Measurements from ENCODE around the gene OR52N5.
A peak's percentile ranks its signal among the peaks of the same experiment; 100 is the strongest.

Gene OR52N5

DNA sequence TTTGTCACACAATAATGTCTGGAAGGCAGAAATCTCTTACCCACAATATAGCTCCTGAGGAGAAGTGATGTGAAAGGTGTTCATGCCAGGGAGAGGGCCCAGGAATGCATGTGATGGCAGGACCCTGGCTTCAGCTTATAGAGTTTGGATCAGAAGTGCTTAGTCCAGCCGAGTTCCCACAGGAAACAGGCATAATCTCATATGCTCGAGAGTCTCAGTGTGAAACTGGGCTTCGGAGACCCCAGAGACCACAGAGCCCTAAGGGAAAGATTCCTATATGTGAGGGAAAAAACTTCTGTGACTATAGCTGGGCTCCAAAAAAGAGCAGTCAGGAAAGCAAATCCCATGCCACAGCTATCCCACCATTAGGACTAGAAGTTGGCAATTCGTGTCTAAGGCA lies at the start of gene OR52N5:
OR52N5 (minus strand) TSS at position 101 of the 400 bp plus-strand sequence. CDS start 4,721 bp downstream, outside the sequence.
- DNase-seq = no peak

- DNase-seq = no peak
Measured at GRCh38 chr11:5831196-5831829, 48.2 kb upstream of the OR52N5 start.

DNA sequence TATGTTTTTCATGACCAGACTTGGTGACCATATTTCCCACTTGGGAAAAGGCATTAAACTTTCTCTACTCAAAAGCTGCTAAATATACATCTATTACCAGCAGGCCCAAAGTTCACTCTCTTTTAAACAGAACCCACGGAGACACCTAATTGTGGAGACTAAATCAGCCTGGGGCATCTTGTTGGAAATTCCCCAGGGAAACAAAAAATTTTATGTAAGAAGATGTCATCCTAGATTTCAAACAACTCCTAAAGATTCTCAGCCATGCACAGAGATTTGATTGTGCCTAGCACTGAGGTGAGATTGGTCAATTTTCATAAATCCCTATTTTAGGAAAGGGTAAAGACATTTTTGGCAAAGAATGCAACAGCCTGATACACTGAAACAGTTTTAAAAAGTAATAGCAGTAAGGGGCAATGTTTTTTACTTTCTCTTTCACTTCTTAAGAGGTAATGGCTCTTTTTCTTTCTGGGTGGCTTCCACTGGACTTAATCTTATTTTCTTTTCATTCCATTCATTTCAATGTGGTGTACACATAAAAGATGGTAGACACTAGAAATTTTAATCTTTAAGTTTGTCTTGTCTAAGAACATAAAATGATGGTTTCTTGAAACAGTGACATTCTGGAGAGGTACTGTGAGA lies 35.2 kb upstream of the OR52N5 start:
- no peak for DNase-seq

GRCh38 chr11:5815534-5815933 lies 32.4 kb upstream of the OR52N5 start:
- no peak for DNase-seq

DNA sequence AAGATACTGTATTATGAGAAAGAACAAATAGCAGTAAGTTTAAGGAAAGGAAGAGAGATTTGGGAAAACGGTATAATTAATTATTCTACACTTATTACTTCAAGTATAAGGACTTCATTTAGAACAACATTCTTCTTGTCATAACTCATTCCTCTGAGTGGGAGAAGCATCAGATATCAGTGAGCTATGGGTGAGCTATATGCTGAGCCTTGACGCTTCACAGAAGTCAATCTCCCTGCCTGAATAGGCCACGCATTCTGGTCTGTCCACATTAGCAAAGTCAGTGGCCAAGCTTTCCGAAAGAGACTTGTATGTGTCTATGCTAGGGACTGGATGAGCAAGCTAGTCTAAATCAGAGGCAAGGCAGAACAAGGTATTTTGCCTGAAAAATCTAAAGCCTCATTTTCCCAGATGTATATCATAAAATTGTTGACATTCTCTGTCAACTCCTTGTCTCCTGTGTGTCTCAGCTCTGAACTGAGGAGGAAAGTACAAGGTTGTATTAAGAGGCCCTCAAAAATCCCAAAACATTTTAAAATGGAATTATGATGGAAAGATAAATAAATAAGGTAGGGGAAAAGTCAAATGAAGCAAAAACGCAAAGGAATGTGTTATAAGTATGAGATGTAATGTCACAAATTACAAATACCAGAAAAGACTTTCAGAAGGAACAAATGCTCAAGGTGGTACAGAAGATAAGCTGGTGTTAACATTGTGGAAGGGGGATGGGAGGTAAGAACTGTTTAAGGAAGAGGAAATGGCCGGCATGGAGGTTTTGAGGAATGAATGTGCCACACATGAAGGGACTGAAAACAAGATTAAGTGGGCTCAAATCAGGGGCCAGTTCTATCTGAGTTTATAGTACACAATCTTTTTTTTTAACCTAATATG lies 27.0 kb upstream of the OR52N5 start:
- DNase-seq = no peak

DNA sequence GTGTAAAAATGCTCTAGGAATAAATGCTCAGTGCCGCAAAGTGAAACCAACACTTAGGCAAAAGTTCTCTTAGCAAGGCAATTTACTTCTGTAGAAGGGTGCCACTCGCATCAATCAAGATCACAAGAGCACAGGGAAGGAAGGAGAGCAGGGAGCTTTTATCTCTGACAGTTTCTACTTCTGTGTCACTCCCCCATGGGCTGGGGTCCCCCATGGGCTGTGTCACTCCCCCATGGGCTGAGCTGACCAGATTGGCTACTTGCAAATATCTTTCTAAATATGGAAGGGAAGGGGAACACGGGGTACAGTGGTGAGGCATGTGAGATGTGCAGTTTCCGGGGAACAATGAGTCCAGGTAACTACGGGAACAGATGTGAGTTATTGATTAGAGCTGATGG lies 26.0 kb upstream of the OR52N5 start:
- no peak for DNase-seq

DNA sequence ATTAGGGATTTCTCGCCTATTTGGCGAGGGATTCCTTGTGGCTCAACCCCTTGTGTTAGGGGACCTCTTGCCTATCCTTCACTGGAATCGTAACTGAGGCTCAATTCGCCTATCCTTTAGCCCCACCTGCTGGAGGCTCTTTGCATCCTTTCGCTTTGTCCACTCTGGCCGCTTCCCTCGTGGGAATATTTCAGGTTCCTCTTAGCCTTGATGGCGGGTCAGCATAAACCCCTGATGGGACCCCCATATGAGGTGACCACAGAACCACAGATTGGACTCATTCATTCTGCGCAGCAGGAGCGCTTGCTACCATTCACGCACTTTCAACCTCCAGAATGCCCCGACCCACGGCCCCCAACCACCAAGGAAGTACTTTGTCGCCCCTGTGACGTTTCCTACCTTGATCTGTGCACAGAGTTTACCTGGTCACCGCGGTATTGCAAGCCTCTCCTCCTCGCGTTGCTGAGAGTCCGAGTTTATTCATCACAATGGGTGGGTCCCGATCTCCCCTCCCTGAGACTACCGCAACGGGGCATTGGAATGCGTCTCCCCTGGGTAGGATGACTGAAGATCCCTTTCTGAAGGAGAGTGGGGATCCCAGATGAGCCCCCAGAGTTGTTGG lies 25.5 kb upstream of the OR52N5 start, which contains the start of gene OR52N2:
OR52N2 (plus strand) TSS at position 425 of the 622 bp plus-strand sequence. CDS start 11,412 bp downstream, outside the sequence.
- DNase-seq = peak; percentile 33

GRCh38 chr11:5807580-5807979 lies 24.4 kb upstream of the OR52N5 start:
- no peak for DNase-seq

DNA sequence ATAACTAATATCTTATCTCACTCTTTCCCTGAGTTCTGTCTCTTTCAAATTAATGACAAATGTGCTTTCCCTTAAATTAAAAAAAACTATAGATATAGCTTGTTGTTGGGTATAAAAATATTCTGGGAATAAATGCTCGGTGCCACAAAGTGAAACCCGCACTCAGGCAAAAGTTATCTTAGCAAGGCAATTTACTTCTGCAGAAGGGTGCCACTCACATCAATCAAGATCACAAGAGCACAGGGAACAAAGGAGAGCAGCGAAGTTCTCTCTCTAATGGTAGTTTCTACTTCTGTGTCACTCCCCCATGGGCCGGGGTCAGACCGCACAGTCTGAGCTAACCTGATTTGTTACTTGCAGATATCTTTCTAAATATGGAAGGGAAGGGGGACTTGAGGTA lies 20.8 kb upstream of the OR52N5 start:
- DNase-seq = no peak

- no peak for DNase-seq
Measured at GRCh38 chr11:5796541-5796940, 13.4 kb upstream of the OR52N5 start.

- no peak for DNase-seq
Measured at GRCh38 chr11:5791165-5791564, 8.0 kb upstream of the OR52N5 start, which contains the start of gene OR52N1. TSS of gene OR52N1 (minus strand) at chr11:5791265. CDS start at chr11:5788816, 2,449 bp downstream.

- no peak for DNase-seq
Measured at GRCh38 chr11:5767056-5767455, 16.1 kb downstream of the OR52N5 start.

DNA sequence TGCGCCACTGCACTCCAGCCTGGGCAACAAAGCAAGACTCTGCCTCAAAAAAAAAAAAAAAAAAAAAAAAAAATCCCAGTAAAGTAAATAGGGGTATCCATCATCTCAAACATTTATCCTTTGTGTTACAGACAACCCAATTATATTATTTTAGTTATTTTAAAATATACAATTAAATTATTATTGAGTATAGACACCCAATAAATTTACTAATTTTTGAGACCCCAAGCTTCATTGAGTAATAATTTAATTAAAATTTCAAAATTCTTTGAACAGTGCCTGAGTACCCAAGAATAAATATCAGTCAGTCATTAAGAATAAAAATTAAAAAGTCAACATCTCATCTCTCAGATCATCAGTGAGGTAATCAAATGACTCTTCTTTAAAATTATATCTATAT lies 29.2 kb downstream of the OR52N5 start, which contains the start of gene OR52N4:
OR52N4 (plus strand) TSS at position 301 of the 400 bp plus-strand sequence. CDS start 498 bp downstream, outside the sequence.
- no peak for DNase-seq

- DNase-seq = no peak
Measured at GRCh38 chr11:5749836-5750235, 33.3 kb downstream of the OR52N5 start.

- no peak for DNase-seq
Measured at GRCh38 chr11:5746614-5747013, 36.5 kb downstream of the OR52N5 start.

DNA sequence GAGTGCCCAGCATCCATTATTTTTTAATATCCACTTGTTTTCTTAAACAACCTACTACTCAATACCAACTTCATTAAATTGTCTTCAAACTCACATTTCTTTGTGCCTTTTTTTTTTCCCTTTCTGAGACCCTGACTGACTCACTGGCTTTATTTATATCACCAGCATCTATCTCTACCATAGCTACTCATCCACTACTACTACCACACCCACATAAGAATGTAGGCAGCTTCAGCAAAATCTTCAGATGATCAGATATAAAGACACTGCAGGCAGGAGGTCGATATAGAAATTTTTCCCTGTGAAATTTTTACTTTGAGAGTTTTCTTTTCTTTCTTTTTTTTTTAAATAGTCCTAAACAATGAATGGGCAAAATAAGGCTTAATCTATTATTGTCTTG lies 44.7 kb downstream of the OR52N5 start:
- DNase-seq = no peak

DNA sequence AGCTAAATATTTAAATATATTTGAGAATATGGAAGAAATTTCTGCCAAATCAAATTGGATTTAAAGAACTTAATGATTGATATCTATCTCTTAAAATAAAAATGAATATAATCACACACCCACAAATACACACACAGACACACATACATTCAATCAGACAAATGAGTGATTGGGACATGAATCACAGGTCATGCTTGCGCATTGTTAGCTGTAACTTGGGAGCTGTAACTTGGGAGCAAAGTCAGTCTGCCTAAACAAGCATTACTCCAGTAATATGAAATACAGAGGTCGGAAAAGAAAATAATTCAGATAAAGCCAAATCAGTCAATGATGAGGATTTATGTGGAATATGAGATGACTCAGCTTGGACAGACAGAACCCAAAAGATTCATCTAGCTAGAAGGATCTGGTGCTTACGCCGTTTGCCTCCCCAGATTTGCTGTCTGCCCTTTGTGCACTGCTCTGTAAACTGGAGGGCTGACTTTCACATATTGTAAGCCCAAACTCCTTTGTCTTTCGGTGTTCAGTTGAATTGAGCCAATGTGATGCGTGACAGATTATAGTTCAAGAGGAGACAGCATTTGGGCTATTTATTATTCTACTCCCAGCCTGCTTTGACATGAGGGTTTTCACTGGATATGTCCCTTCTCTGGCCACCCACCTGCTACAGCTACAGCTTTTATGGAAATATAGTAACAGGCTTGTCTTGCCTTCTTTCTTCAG lies 45.3 kb downstream of the OR52N5 start:
- no peak for DNase-seq

DNA sequence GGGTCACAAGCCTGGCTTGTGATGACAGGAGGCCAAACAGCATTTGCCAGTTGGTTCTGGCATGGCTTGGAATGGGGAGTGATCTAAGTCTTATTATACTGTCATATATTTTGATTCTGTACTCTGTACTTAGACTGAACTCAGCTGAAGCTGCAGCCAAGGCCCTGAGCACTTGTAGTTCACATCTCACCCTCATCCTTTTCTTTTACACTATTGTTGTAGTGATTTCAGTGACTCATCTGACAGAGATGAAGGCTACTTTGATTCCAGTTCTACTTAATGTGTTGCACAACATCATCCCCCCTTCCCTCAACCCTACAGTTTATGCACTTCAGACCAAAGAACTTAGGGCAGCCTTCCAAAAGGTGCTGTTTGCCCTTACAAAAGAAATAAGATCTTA lies 46.1 kb downstream of the OR52N5 start:
- no peak for DNase-seq

DNA sequence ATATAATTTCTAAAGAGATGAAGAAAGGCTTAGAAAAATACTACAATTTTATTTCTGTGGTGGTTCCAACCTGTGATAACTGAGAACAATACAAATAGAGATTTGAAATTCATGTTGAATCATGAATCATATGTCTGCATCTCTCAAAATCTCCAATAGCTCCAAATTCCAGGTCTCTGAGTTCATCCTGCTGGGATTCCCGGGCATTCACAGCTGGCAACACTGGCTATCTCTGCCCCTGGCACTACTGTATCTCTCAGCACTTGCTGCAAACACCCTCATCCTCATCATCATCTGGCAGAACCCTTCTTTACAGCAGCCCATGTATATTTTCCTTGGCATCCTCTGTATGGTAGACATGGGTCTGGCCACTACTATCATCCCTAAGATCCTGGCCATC lies 46.8 kb downstream of the OR52N5 start, which contains the start of gene OR56B1:
OR56B1 (plus strand) TSS at position 53 of the 400 bp plus-strand sequence; CDS start at position 122, 69 bp downstream.
- DNase-seq = no peak

DNA sequence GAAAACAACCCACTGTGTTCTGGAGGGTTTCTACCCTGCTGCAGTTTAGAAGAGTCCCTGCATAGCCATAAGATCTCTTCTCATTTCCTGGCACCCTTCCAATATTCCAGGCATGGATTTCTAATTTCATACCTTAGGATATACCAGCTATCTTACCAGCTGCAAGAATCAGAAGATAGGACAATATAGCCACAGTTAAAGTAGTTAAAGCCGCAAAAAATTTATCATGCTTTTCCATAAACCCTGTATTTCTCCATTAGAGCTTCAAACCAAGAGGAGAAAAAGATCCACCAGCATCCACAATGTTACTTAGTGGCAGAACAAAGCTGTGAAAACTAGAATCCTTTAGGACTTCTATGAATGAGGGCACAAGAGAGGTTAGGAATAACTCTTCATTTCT lies 55.5 kb downstream of the OR52N5 start:
- DNase-seq = no peak

DNA sequence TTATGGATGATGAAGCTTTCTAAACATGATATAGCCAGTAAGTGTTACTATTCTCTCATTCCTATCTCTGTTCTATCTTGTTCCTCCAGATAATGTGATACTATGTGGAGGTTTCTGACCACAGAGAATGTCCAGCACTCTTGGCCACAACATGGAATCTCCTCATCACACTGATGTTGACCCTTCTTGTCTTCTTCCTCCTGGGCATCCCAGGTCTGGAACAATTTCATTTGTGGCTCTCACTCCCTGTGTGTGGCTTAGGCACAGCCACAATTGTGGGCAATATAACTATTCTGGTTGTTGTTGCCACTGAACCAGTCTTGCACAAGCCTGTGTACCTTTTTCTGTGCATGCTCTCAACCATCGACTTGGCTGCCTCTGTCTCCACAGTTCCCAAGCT lies 56.8 kb downstream of the OR52N5 start:
- no peak for DNase-seq
